Activated CD4-positive, alpha-beta memory T cell treated with anti-CD3 and anti-CD28 coated beads for 36 hours (primary cell): ENCODE results near the gene SLC35B1. TPM values are rescaled to one million over a fixed set of nuclear protein-coding genes. Genes with fewer than 3 reads are reported as not detected.

Source experiments
- CTCF ChIA-PET: fragments of 350-600 bp; sonication (Branson Sonifier 250); formaldehyde crosslinking; loops from one replicate; lab custom pipeline; 2021; ENCODE audit warnings: antibody characterized with exemption, inconsistent platforms; lab: Charles Lee
- POLR2A ChIA-PET: fragments of 350-600 bp; sonication (Branson Sonifier 250); formaldehyde crosslinking; loops from one replicate; lab custom pipeline; 2021; ENCODE audit warnings: antibody characterized with exemption; lab: Charles Lee
- DNase-seq: peaks from one replicate; pipeline ENCODE4 v3.0.0-alpha.2; 2020
- H3K27ac Mint-ChIP-seq: one replicate; pipeline ENCODE4 v1.8.0; 2021; ENCODE audit warnings: mixed read lengths
- H3K27me3 Mint-ChIP-seq: one replicate; pipeline ENCODE4 v1.8.0; 2021; ENCODE audit warnings: mixed read lengths
- H3K36me3 Mint-ChIP-seq: one replicate; pipeline ENCODE4 v1.8.0; 2021; ENCODE audit warnings: mixed read lengths
- H3K4me1 Mint-ChIP-seq: one replicate; pipeline ENCODE4 v1.8.0; 2021; ENCODE audit warnings: low read depth, mixed read lengths
- H3K4me3 Mint-ChIP-seq: one replicate; pipeline ENCODE4 v1.8.0; 2021; ENCODE audit warnings: mild to moderate bottlenecking, mixed read lengths
- H3K9me3 Mint-ChIP-seq: one replicate; pipeline ENCODE4 v1.8.0; 2021; ENCODE audit warnings: mixed read lengths
- intact Hi-C: fragments of 100-400 bp; cut with micrococcal nuclease; formaldehyde crosslinking; loops from one replicate; pipeline ENCODE4 v1.15.1; 2023
- total RNA-seq, 2 experiments: library from RNA; stranded (reverse); gene quantifications; one replicate each; pipeline ENCODE4 v1.2.3, GENCODE V29; 2021

The SLC35B1 gene
- total RNA-seq, 2 experiments from 2014 or later, result 48.3 to 54.1 TPM

DNA sequence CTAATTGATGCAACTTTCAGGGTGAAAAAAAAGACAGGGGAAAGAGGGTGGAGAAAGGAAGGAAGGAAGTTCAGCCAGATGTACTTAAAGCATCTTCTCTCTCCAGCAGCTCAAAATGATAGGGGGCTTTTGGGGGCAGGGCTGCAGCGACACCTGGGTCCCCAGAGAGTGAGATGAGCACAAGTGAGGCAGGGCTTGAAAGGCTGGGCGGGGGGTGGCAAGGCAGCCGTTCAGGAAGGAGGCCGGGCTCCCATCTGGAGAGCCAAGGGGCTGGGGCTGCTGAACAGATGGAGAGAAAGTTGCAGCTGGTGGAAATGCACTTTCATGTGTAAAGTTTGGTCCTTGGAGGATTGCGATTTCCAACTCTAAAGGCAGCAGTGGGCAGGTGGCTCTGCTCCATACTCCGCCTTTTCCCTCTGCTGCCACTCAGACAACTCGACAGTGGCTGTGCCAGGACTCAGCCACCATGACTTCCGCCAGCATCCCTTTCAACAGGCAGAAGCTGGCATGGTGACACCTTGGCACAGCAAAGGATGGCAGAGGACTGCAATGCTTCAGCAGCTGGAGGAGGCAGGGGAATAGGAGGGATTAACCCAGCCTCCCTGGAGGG is 7.7 kb downstream of the SLC35B1 start:
- Mint-ChIP-seq H3K4me1 (peaks cover 23% of the 10 kb centered on the region), H3K4me3 (no peak overlapping the region), H3K27ac (peak overlapping the region; percentile 11), H3K9me3 (no peaks in the 10 kb centered on the region), H3K36me3 (peaks cover 26% of the 10 kb centered on the region), H3K27me3 (no peaks in the 10 kb centered on the region)
- ChIA-PET POLR2A (interaction anchor here (1.0 kb wide), 1 partner anchor 8 kb away, joined by 3 read pairs; the partner anchor contains the start of gene SLC35B1), CTCF (interaction anchor here (0.7 to 24.6 kb wide), 5 partner anchors 8 to 143 kb away, joined by 3 to 564 read pairs (median 4); partner anchors contain the start of genes NXPH3 and SLC35B1)
- intact Hi-C loops, result loop anchor here (5.0 to 10.0 kb wide), 2 partner anchors 288 to 295 kb away; partner anchors contain the start of genes DLX3 and PHB1
- DNase-seq, result no peak

DNA sequence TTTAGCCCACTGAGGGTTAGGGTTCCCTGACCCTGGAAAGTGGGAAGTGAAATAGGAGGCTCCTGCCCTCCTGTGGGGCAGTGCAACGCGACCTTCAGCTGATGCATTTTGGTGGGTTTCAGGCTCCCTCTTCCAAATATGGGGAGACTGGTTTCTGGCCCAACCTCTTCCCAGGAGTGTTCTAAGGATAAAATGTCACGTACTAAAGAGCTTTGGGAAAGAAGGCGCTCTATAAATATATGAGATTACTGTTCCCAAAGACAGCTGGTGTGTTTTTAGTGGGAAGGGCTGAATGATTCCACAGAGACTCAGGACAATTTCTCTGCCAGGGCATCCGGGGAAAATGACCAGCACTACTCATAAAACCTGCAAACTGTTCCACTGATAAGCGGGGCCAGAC is 9.8 kb downstream of the SLC35B1 start:
- H3K4me3 Mint-ChIP-seq, result no peak overlapping the region
- peaks cover 18% of the 10 kb centered on the region for H3K36me3 Mint-ChIP-seq
- H3K27me3 Mint-ChIP-seq, result no peaks in the 10 kb centered on the region
- DNase-seq, result no peak
- intact Hi-C loops, result loop anchor here (5.0 kb wide), 1 partner anchor 286 kb away; the partner anchor contains the start of gene PHB1
- H3K9me3 Mint-ChIP-seq, result no peaks in the 10 kb centered on the region
- POLR2A ChIA-PET, result interaction anchor here (1.2 kb wide), 1 partner anchor 129 kb away, joined by 3 read pairs; no protein-coding TSS in a partner anchor
- CTCF ChIA-PET, result interaction anchor here (0.7 to 24.6 kb wide), 4 partner anchors 10 to 299 kb away, joined by 3 to 564 read pairs (median 36); partner anchors contain the start of genes NXPH3 and SLC35B1
- no peak overlapping the region for H3K27ac Mint-ChIP-seq
- peaks cover 20% of the 10 kb centered on the region for H3K4me1 Mint-ChIP-seq

DNA sequence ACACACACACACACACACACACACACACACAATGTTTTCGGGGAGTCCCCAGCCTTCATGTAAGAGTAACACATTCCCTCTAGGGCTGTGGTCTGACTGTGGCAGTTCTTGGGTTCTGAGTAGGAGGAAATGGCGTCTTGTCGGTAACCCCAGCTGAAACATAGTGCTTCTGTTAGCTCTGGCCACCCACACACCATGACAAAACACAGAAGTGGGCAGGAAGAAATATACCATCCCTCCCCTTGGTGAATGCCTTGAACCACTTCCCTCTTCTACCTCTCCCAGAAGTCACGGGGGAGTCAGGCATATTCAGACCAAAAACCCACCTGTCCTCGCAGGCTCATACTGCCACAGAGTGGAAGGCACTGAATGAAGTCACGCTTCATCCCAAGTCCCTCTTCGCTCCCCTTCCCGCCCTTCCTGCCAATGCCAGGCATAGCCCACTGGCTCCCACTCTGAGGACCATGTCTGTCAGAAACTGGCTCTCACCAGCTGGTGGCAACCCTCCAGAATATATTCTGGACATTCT is 11.5 kb downstream of the SLC35B1 start:
- peak; percentile 91 for DNase-seq
- Mint-ChIP-seq H3K4me3 (peak overlapping the region; percentile 30), H3K27me3 (no peaks in the 10 kb centered on the region), H3K36me3 (peaks cover 14% of the 10 kb centered on the region), H3K4me1 (peaks cover 22% of the 10 kb centered on the region), H3K27ac (peak overlapping the region; percentile 81), H3K9me3 (no peaks in the 10 kb centered on the region)
- intact Hi-C loops, result loop anchor here (1.0 to 5.0 kb wide), 7 partner anchors 12 to 284 kb away; partner anchors contain the start of genes KAT7 and PHB1
- ChIA-PET POLR2A (interaction anchor here (0.6 to 2.0 kb wide), 12 partner anchors 12 to 126 kb away, joined by 3 to 9 read pairs (median 4); partner anchors contain the start of genes FAM117A, KAT7, SLC35B1 and SPOP), CTCF (interaction anchor here (0.6 to 24.6 kb wide), 51 partner anchors 9 to 398 kb away, joined by 3 to 564 read pairs (median 5); partner anchors contain the start of genes FAM117A, NXPH3, SLC35B1 and SPOP)

DNA sequence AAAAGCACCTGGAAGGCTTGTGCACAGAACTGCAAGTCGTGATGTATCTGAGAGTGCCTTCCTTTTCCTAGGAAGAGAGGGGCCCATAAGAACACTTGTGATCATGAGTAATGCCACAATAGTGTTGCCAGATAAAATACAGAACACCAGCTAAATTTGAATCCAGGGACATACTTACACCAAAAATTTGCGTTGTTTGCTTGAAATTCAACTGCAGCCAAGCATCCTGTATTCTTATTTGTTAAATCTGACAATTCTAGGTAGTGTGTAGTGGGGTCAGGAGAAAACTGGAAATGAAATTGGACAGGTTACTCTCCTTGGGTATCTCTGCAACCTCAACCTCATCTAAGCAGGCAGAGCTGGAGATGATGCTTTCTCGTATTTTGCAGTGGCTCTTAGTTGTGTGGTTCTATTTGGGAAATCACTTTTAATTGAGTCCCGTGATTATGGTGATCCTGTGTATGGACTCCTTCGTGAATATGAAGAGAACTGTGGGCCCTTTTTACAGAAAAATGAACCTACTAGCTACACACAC is 12.0 kb downstream of the SLC35B1 start:
- Mint-ChIP-seq H3K9me3 (no peaks in the 10 kb centered on the region), H3K4me1 (peaks cover 26% of the 10 kb centered on the region), H3K36me3 (peaks cover 10% of the 10 kb centered on the region), H3K4me3 (peak overlapping the region; percentile 30), H3K27ac (peak overlapping the region; percentile 81), H3K27me3 (no peaks in the 10 kb centered on the region)
- ChIA-PET POLR2A (interaction anchor here (0.7 to 2.0 kb wide), 10 partner anchors 12 to 126 kb away, joined by 3 to 9 read pairs (median 4); partner anchors contain the start of genes FAM117A, KAT7, SLC35B1 and SPOP), CTCF (interaction anchor here (0.6 to 24.6 kb wide), 50 partner anchors 8 to 399 kb away, joined by 3 to 564 read pairs (median 5); partner anchors contain the start of genes FAM117A, NXPH3, SLC35B1 and SPOP)
- intact Hi-C loops, result loop anchor here (1.0 to 5.0 kb wide), 8 partner anchors 13 to 283 kb away; partner anchors contain the start of genes KAT7, NXPH3 and PHB1
- DNase-seq, result no peak

DNA sequence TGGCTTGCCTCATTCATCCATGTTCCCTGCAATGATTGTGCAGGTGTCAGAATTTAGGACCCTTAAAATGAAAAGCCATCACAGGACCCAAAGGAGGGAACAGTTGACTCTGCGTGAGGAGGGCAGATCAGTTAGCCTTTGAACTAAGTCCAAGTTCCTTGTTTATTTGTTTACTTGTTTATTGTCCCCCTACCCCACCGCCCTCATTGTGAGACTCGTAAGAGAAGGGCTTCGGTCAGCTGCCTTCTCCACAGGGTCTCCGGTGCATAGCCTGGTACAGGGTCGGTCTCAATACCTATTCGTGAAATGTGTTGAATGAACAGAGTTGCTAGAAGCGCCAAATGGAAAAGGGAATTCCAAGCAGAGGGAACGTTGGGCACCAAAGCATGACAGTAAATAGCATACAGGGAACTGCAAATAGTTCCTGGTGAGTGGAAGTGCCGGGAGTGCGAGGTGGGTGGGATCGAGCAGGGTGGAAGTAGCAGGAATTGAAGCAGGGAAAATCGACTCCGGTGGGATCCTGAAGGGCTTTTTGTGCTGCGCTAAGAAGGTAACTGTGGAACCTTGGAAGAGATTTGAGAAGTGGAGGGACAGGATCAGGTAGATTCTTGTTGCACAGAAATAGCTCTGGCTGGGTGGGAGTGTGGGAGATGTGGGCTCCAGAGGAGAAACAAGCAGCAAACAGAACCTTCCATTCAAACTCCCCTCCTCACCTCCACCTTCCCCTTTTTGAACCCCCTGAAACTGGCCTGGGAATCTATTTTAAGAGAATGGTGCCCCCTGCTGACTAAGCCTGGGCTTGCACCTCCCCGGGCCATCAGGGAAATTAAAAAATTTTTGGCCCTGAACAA is 12.7 kb downstream of the SLC35B1 start:
- H3K4me3 Mint-ChIP-seq, result peak overlapping the region; percentile 10
- intact Hi-C loops, result loop anchor here (1.0 to 5.0 kb wide), 2 partner anchors 120 to 283 kb away; partner anchors contain the start of genes NXPH3 and PHB1
- H3K27ac Mint-ChIP-seq, result peak overlapping the region; percentile 81
- DNase-seq, result peak; percentile 84
- H3K27me3 Mint-ChIP-seq, result no peaks in the 10 kb centered on the region
- H3K36me3 Mint-ChIP-seq, result peaks cover 5% of the 10 kb centered on the region
- ChIA-PET POLR2A (interaction anchor here (1.2 to 2.0 kb wide), 3 partner anchors 13 to 59 kb away, joined by 3 to 7 read pairs (median 7); partner anchors contain the start of gene SLC35B1), CTCF (interaction anchor here (0.7 to 24.6 kb wide), 31 partner anchors 13 to 399 kb away, joined by 3 to 564 read pairs (median 6); partner anchors contain the start of genes FAM117A, NXPH3, SLC35B1 and SPOP)
- H3K4me1 Mint-ChIP-seq, result peaks cover 28% of the 10 kb centered on the region
- H3K9me3 Mint-ChIP-seq, result no peaks in the 10 kb centered on the region

DNA sequence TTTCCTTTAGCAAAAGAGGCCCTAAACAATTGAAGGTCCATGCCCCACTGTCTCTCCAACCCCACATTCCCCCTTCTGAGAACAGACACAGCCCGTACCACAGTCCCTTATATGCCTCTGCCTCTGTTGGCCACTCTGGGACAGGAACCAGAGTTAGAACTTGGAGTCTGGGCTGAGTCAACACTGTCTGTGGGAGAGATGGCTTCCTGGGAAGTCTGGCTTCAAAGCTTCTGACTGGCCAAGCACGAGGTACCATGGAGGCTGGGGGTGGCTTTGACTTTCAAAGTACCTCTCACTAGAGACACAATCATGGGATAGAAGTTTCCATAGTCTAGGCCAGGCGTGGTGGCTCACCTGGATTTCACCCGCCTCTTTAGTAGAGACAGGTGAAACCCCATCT is 15.0 kb downstream of the SLC35B1 start:
- Mint-ChIP-seq H3K9me3 (no peaks in the 10 kb centered on the region), H3K27ac (no peak overlapping the region), H3K27me3 (no peaks in the 10 kb centered on the region), H3K4me3 (no peak overlapping the region), H3K4me1 (peaks cover 42% of the 10 kb centered on the region), H3K36me3 (no peaks in the 10 kb centered on the region)
- CTCF ChIA-PET, result interaction anchor here (1.2 to 24.6 kb wide), 2 partner anchors 16 to 121 kb away, joined by 5 to 564 read pairs; partner anchors contain the start of gene NXPH3
- no peak for DNase-seq
- intact Hi-C loops, result no loop called here
- POLR2A ChIA-PET, result no interaction called here

DNA sequence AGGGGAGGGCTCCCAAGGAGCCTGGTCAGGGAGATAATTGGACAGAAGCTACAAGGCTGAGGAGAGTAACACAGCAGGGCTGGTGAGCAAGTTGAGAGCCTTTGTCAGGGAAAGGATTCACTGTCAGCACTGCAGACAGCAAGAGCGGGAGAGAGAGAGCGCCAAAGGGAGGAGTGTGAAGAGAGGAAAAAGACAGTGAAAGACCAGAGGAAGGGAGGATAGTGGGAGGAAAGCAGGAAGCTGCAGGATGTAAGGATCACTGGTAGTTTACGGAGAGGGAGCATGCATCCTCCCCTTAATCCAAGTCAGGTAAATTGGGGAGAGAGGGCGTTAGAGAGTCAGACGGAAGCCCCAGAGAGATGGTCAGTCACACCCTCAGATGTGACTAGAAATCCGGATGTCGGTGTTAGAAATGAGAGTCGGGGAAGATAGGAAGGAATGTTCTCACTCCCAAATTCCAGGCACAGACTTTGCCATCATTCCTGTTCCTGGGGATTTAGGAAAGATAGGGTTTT is 16.0 kb downstream of the SLC35B1 start:
- no peaks in the 10 kb centered on the region for H3K27me3 Mint-ChIP-seq
- H3K27ac Mint-ChIP-seq, result no peak overlapping the region
- CTCF ChIA-PET, result interaction anchor here (24.6 kb wide), 1 partner anchor 120 kb away, joined by 564 read pairs; the partner anchor contains the start of gene NXPH3

DNA sequence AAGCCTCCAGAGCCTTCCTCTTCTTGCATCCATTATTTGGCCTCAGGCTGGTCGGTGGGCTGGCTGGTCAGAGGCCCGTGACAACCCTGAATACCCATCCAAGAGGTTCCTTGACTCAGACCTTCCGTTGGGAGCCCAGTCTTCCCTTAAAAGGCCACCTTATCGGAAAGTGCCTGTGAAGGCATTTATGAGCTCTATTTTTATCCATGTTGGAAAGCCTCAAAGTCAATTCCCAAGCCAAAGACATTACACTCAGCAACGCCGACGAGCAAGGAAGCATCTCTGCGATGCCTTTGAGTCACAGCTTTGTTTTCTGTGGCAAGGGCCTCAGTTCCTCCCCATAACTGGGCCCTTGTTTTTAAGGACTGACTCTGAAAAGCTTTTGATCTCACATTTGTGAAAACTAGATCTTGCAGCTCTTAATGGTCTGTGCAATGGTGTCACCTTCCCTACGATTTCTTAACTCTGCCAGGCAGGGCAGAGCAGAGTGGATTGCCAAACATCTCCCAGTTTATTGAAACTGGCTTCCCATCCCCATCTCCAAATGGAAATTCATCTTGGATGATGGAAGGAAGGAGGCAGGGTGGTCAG is 16.6 kb downstream of the SLC35B1 start:
- POLR2A ChIA-PET, result no interaction called here
- Mint-ChIP-seq H3K27ac (no peak overlapping the region), H3K36me3 (no peaks in the 10 kb centered on the region), H3K27me3 (no peaks in the 10 kb centered on the region), H3K4me1 (peaks cover 46% of the 10 kb centered on the region), H3K4me3 (no peak overlapping the region), H3K9me3 (no peaks in the 10 kb centered on the region)
- DNase-seq, result no peak
- intact Hi-C loops, result no loop called here
- CTCF ChIA-PET, result interaction anchor here (24.6 kb wide), 1 partner anchor 119 kb away, joined by 564 read pairs; the partner anchor contains the start of gene NXPH3

More for the DNA sequence above, 16.0 kb downstream of the SLC35B1 start:
- intact Hi-C loops, result no loop called here
- Mint-ChIP-seq H3K4me1 (peaks cover 49% of the 10 kb centered on the region), H3K9me3 (no peaks in the 10 kb centered on the region), H3K36me3 (no peaks in the 10 kb centered on the region), H3K4me3 (no peak overlapping the region)
- no peak for DNase-seq
- POLR2A ChIA-PET, result no interaction called here

DNA sequence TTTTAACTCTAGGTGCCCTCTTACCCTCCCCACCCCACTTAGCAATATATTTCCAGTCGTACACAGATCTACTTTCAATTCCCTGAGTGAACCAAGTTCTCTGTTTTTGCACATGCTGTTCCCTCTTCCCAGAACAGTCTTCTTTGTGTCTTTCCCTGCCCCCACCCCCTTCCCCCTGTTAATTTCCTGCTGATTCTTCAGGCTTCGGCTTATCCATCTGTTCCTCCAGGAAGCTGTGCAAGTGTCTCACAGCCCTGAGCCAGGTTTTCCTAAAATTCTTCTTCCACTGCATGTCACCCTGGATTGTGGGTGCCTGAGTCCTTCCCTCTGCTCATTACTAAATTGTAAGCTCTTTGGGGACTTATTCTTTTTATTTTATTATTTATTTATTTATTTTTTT is 17.5 kb downstream of the SLC35B1 start:
- POLR2A ChIA-PET, result no interaction called here
- no peak overlapping the region for H3K4me3 Mint-ChIP-seq
- DNase-seq, result no peak
- no peaks in the 10 kb centered on the region for H3K27me3 Mint-ChIP-seq
- H3K36me3 Mint-ChIP-seq, result no peaks in the 10 kb centered on the region
- intact Hi-C loops, result no loop called here
- peaks cover 36% of the 10 kb centered on the region for H3K4me1 Mint-ChIP-seq
- no peaks in the 10 kb centered on the region for H3K9me3 Mint-ChIP-seq
- no peak overlapping the region for H3K27ac Mint-ChIP-seq
- CTCF ChIA-PET, result interaction anchor here (2.1 to 24.6 kb wide), 2 partner anchors 118 to 133 kb away, joined by 12 to 564 read pairs; partner anchors contain the start of gene NXPH3

DNA sequence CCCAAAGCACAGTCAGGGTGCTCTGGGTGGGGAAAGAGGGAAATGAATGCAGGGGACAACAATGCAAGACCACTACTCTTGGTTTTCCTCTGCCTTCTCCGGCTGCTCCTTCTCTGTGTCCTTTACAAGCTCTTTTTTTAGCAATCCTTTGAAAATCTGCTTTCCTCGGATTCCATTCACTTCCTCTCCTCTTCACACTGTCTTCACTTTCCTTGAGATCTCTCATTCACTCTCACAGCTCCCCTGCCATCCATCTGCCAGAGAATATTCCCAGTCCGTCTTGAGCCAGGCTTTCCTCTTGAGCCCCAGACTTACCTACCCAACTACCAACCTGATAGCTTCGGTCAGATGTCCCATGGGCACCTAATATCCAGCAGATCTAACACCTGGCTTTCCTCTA is 18.9 kb downstream of the SLC35B1 start:
- peaks cover 32% of the 10 kb centered on the region for H3K4me1 Mint-ChIP-seq
- no peaks in the 10 kb centered on the region for H3K9me3 Mint-ChIP-seq
- no peak for DNase-seq
- POLR2A ChIA-PET, result interaction anchor here (0.9 kb wide), 1 partner anchor 10 kb away, joined by 4 read pairs; no protein-coding TSS in a partner anchor
- intact Hi-C loops, result loop anchor here (1.0 kb wide), 1 partner anchor 11 kb away; the partner anchor contains the start of gene SPOP
- H3K27ac Mint-ChIP-seq, result peak overlapping the region; percentile 24
- CTCF ChIA-PET, result interaction anchor here (0.7 to 24.6 kb wide), 4 partner anchors 19 to 132 kb away, joined by 3 to 564 read pairs (median 8); partner anchors contain the start of genes NXPH3 and SLC35B1
- peak overlapping the region; percentile 30 for H3K4me3 Mint-ChIP-seq
- no peaks in the 10 kb centered on the region for H3K27me3 Mint-ChIP-seq
- H3K36me3 Mint-ChIP-seq, result no peaks in the 10 kb centered on the region
